Prostate gland (tissue), 2 donors: ENCODE measurements around the gene TMSB10.

Experiments used
- POLR2A ChIP-seq: fragments of 450-650 bp; IDR thresholded peaks from one replicate; pipeline ENCODE4 v1.6.1; 2016; ENCODE audit warnings: antibody characterized with exemption, mild to moderate bottlenecking
- POLR2AphosphoS5 ChIP-seq: sonication (generic); formaldehyde crosslinking; IDR thresholded peaks from one replicate; pipeline ENCODE4 v1.6.1; 2017; ENCODE audit warnings: antibody characterized with exemption
- TF ChIP-seq, protein P1 (sequence below), 4 experiments: fragments of 200-600 bp in 2 of 4; fragments of 450-650 bp in 2 of 4; sonication (generic) in 2 of 4; IDR thresholded peaks; 1 replicate in 3 of 4; 2 replicates in 1 of 4; pipeline ENCODE4 v1.5.1; 2016 to 2019; ENCODE audit warnings: antibody characterized with exemption in 4 of 4, mild to moderate bottlenecking in 2 of 4, moderate library complexity in 2 of 4

GRCh38 chr2:84891355-84892010 lies 14.0 kb upstream of the TMSB10 start:
- TF ChIP-seq, protein P1, sequence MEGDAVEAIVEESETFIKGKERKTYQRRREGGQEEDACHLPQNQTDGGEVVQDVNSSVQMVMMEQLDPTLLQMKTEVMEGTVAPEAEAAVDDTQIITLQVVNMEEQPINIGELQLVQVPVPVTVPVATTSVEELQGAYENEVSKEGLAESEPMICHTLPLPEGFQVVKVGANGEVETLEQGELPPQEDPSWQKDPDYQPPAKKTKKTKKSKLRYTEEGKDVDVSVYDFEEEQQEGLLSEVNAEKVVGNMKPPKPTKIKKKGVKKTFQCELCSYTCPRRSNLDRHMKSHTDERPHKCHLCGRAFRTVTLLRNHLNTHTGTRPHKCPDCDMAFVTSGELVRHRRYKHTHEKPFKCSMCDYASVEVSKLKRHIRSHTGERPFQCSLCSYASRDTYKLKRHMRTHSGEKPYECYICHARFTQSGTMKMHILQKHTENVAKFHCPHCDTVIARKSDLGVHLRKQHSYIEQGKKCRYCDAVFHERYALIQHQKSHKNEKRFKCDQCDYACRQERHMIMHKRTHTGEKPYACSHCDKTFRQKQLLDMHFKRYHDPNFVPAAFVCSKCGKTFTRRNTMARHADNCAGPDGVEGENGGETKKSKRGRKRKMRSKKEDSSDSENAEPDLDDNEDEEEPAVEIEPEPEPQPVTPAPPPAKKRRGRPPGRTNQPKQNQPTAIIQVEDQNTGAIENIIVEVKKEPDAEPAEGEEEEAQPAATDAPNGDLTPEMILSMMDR (IDR thresholded peaks at IDR 0.05), result no peak
- TF ChIP-seq POLR2A, result no peak
- TF ChIP-seq POLR2AphosphoS5, result no peak
